Breast epithelium (tissue), 4 donors: ENCODE results near the gene NUDT16. TPM values are rescaled to one million over a fixed set of nuclear protein-coding genes. Genes with fewer than 3 reads are reported as not detected.

Experiments
- DNase-seq, 2 donors: peaks; one replicate each; pipeline ENCODE4 v3.0.0-alpha.2; 2019; ENCODE audit warnings: low spot score in 2 of 2
- H3K27ac ChIP-seq, 2 donors: fragments of 200-600 bp; sonication (generic) in 1 of 2; one replicate each; pipeline ENCODE4 v1.5.1; 2016 to 2019; ENCODE audit warnings: mild to moderate bottlenecking in 1 of 2
- H3K27me3 ChIP-seq, 2 donors: fragments of 200-600 bp; sonication (generic) in 1 of 2; one replicate each; pipeline versions ENCODE4 v1.5.1 to v1.6.0; 2017 to 2019; ENCODE audit warnings: control low read depth in 1 of 2, mild to moderate bottlenecking in 1 of 2
- H3K36me3 ChIP-seq: fragments of 200-600 bp; one replicate; pipeline ENCODE4 v1.5.1; 2019
- H3K4me1 ChIP-seq, 2 donors: fragments of 200-600 bp; sonication (generic); one replicate each; pipeline ENCODE4 v1.5.1; 2016 to 2019; ENCODE audit warnings: control low read depth in 1 of 2
- H3K4me3 ChIP-seq, 3 donors: fragments of 200-600 bp; sonication (generic); 1 replicate in 2 of 3; 2 replicates in 1 of 3; pipeline ENCODE4 v1.5.1; 2016 to 2019; ENCODE audit warnings: mild to moderate bottlenecking in 3 of 3, moderate library complexity in 2 of 3
- H3K9me3 ChIP-seq, 2 donors: fragments of 200-600 bp; sonication (generic) in 1 of 2; one replicate each; pipeline ENCODE4 v1.5.1; 2016 to 2019; ENCODE audit warnings: control low read depth in 1 of 2
- CTCF ChIP-seq, 3 donors: fragments of 450-650 bp; IDR thresholded peaks; one replicate each; pipeline ENCODE4 v1.5.1; 2016 to 2017; ENCODE audit warnings: antibody characterized with exemption in 3 of 3, mild to moderate bottlenecking in 3 of 3, moderate library complexity in 3 of 3
- POLR2A ChIP-seq: fragments of 450-650 bp; IDR thresholded peaks from one replicate; pipeline ENCODE4 v1.6.1; 2016; ENCODE audit warnings: antibody characterized with exemption, mild to moderate bottlenecking, moderate library complexity
- POLR2AphosphoS5 ChIP-seq, 3 donors: sonication (generic); formaldehyde crosslinking; IDR thresholded peaks; one replicate each; pipeline ENCODE4 v1.6.1; 2017; ENCODE audit warnings: antibody characterized with exemption in 3 of 3
- intact Hi-C: fragments of 100-400 bp; cut with DNase I; formaldehyde crosslinking; loops from one replicate; pipeline ENCODE4 v1.15.1; 2023; ENCODE audit warnings: low total_unique reads
- total RNA-seq, 3 donors: library from RNA; depleted of rRNA; stranded (reverse); fragments of >200 nt; gene quantifications; one replicate each; pipeline ENCODE4 v1.1.0, GENCODE V29; 2016

Gene NUDT16
- total RNA-seq, 3 donors from 2014 or later, result 20.3 to 86.7 (median 27.2) TPM

DNA sequence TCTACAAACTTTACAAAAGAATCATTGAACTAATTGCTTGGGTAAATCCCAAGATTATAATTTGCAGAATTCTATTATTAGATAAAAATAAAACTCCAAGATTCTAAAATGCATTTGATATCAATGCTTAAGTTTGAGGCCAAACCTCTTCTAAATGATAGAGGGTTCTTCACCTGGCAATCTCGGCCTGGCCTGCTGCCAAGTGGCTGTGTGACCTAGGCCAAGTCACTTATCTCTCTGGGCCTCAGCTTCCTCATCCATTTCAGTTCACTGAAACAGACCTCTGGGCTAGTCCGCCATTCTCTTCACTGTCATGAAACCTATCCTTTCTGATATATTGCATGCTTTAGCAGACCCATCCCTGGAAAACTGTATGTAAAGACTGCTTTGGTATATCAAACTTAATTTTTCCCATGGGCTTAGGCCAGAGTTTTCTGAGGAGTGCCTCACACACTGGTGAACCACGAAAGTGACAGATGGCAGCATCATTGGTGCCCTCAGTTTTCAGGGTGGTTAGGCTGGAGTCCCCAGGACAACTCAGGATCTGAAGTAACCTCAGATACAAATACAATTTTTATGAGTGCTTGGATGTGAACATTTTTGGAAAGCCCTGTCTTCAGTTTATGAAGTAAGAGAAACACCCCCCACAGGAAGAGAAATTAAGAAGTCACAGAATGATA is 21.8 kb downstream of the NUDT16 start:
- H3K27ac ChIP-seq, result no peak overlapping the region
- intact Hi-C loops, result no loop called here

GRCh38 chr3:131405411-131405810 is 23.8 kb downstream of the NUDT16 start:
- Histone ChIP-seq H3K4me1 (no peaks in the 10 kb centered on the region), H3K9me3 (no peaks in the 10 kb centered on the region), H3K27me3 (no peaks in the 10 kb centered on the region), H3K36me3 (no peaks in the 10 kb centered on the region), H3K4me3 (no peak overlapping the region), H3K27ac (no peak overlapping the region)
- TF ChIP-seq POLR2AphosphoS5 (IDR thresholded peaks at IDR 0.05), result no peak
- no peak for TF ChIP-seq CTCF (IDR thresholded peaks at IDR 0.05)
- no peak for TF ChIP-seq POLR2A
- intact Hi-C loops, result no loop called here
- DNase-seq, result no peak

More for the DNA sequence above, 21.8 kb downstream of the NUDT16 start:
- no peaks in the 10 kb centered on the region for H3K4me1 ChIP-seq
- no peaks in the 10 kb centered on the region for H3K27me3 ChIP-seq
- TF ChIP-seq CTCF (IDR thresholded peaks at IDR 0.05), result no peak
- no peak for TF ChIP-seq POLR2A
- no peak for TF ChIP-seq POLR2AphosphoS5 (IDR thresholded peaks at IDR 0.05)
- no peaks in the 10 kb centered on the region for H3K9me3 ChIP-seq
- DNase-seq, result no peak
- no peak overlapping the region for H3K4me3 ChIP-seq
- no peaks in the 10 kb centered on the region for H3K36me3 ChIP-seq

GRCh38 chr3:131406274-131406673 is 24.7 kb downstream of the NUDT16 start:
- no peaks in the 10 kb centered on the region for H3K27me3 ChIP-seq
- intact Hi-C loops, result no loop called here
- H3K9me3 ChIP-seq, result no peaks in the 10 kb centered on the region
- no peaks in the 10 kb centered on the region for H3K36me3 ChIP-seq
- no peak overlapping the region for H3K4me3 ChIP-seq
- no peak for TF ChIP-seq CTCF (IDR thresholded peaks at IDR 0.05)
- no peak for TF ChIP-seq POLR2A
- TF ChIP-seq POLR2AphosphoS5 (IDR thresholded peaks at IDR 0.05), result no peak
- no peak overlapping the region for H3K27ac ChIP-seq
- DNase-seq, result no peak
- no peaks in the 10 kb centered on the region for H3K4me1 ChIP-seq

- Histone ChIP-seq H3K27ac (no peak overlapping the region), H3K9me3 (no peaks in the 10 kb centered on the region), H3K4me1 (no peaks in the 10 kb centered on the region), H3K36me3 (no peaks in the 10 kb centered on the region), H3K27me3 (no peaks in the 10 kb centered on the region), H3K4me3 (no peak overlapping the region)
- no peak for DNase-seq
- intact Hi-C loops, result no loop called here
- no peak for TF ChIP-seq POLR2AphosphoS5 (IDR thresholded peaks at IDR 0.05)
- no peak for TF ChIP-seq POLR2A
- no peak for TF ChIP-seq CTCF (IDR thresholded peaks at IDR 0.05)
These were observed 36.2 kb downstream of the NUDT16 start for GRCh38 chr3:131417751-131418150.

DNA sequence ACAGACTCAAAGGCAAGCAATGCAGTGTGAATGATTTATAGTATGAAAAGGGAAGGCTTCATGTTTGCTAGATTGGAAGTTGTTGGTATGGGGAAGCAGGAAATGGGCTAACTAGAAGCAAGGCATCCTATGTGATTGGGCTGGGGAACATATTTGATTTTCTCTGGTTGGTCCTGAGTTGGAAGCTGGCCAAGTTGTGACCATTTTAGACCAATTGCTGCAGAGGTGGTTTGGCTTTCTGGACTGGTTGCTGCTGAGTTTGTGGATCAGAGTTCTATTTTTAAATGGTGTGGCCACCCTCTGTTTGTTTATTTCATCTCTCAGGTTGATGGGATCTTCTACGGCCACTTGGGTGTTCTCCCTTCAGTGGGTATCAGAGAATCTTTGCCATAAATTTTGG is 39.7 kb downstream of the NUDT16 start:
- no peak for TF ChIP-seq POLR2AphosphoS5 (IDR thresholded peaks at IDR 0.05)
- TF ChIP-seq CTCF (IDR thresholded peaks at IDR 0.05), result no peak
- TF ChIP-seq POLR2A, result no peak
- no peak for DNase-seq
- Histone ChIP-seq H3K36me3 (no peaks in the 10 kb centered on the region), H3K9me3 (no peaks in the 10 kb centered on the region), H3K27me3 (no peaks in the 10 kb centered on the region), H3K27ac (no peak overlapping the region), H3K4me3 (no peak overlapping the region), H3K4me1 (no peaks in the 10 kb centered on the region)
- intact Hi-C loops, result no loop called here
